OCI-M1 (cell line): ENCODE results near the gene SLC8A1.

Experiments
- DNase-seq: peaks from one replicate; lab custom pipeline; 2025; lab: John Stamatoyannopoulos, UW

SLC8A1 gene

DNA sequence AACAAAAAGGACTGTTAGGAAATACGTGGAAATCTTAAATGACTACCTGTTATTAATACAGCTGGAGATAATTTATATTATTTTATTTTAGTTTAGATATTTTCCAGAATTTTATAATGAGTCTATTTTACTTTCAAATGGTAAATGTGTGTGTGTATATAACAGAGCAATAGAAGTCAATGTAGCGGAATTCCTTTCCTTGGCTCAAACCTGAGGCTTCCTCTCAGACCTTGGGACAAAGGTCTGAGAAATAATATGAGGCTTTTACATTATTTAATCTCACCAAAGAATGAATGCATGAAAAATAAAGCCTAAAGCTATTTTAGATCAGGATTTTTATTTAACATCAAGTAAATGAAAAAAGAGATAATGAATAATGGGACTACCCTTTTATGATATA is 65.7 kb downstream of the SLC8A1 start:
- no peak for DNase-seq

DNA sequence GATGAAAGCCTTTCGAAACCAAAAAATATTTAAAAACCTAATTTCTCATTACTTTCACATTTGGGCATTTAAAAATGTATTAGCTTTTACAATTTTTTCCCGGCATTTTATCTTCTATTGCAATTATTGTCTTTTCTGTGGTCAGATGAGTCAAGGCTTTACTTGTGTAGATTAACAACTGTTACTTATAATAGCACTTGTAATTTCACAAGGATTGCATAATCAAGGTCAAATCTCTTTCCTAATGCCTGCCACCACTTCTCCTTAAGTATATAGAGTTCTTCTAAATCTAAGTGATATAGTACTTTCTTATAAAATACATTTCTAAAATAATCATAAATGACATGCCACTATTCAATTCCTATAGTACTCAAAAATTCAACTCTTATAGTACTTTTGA is 67.2 kb downstream of the SLC8A1 start:
- DNase-seq = peak; percentile 85

DNA sequence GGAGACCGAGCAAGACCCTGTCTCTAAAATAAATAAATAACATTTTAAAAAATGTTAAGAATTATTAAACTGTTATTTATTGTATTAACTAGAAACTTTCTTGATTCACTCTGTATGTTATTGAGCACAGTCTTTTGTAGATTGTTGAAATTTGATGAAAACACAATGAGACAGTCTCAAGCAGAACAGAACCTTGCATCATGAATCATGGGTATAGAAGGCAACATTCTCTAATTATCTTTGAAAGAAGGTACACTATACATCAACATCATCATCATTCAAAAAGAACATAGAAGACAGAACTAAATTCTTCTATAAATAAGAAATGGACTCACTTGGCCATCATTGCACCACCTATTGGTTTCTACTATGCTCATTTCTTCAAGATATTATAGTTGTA is 67.7 kb downstream of the SLC8A1 start:
- DNase-seq = no peak

DNA sequence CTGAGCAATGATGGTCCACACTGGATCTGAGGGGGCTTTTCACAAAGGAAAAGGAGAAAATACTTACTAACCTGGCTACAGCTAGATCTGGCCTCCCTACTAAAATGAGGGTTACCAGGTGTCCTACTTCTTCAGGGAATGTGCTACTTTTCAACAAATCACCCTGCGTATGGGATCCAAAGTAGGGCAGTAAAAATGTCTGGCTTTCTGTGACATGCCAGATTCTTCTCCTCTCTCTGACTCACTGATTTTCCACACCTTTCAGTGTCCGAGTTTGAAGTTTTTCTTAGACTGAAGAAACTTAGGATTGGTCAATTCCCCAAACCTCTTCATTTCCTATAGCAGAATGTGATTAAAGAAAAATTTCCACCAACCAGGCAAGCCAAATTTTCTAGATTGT is 71.2 kb downstream of the SLC8A1 start:
- DNase-seq = no peak

DNA sequence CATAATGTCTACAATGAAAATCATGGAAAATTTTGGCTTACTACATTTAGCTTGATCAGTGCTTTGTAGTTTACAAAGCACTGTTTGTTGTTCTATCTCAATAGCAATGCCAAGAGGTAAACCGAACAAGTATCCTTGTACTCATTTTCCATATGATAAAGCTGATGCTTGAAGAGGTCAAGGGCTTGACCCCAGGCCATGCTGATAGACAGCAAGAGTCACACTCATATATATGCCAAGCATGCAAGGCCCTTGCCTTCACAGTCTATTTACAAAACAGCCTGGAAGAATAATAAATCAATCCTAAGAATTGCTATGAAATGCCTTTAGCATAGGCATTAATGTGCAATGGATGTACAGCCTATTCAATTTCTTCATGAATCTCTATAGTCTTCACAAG is 71.8 kb downstream of the SLC8A1 start:
- no peak for DNase-seq

DNA sequence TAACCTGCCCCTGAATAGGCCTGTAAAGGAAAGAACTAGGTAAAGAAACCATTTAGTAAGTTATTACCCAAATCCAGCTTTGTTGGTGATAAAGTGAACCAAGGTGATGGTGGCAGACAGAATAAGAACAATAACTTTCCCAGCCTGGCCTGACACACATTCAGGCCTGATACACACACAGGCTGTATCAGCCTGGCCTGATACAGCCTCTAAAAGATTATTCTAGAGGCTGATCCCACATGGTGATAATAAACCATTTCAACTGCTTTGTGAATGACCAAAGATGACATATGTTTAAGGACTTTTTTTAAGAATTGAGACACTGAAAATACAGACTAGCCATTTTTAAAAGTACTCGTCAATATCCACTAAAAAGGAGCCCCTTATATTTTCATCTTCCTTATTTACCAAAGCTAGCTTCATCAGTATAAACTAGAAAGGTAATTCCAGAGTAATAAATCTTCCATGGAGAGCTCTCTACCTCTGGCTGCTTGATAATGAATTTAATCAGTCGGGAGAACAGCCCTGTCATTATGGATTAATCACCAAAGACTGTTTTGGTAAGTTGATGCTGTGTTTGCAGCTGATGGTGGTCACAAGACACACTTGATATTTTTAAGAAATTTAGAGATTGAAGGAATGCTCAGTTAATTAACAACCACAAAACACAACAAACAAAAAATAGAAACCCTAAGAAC is 77.2 kb downstream of the SLC8A1 start:
- no peak for DNase-seq

DNA sequence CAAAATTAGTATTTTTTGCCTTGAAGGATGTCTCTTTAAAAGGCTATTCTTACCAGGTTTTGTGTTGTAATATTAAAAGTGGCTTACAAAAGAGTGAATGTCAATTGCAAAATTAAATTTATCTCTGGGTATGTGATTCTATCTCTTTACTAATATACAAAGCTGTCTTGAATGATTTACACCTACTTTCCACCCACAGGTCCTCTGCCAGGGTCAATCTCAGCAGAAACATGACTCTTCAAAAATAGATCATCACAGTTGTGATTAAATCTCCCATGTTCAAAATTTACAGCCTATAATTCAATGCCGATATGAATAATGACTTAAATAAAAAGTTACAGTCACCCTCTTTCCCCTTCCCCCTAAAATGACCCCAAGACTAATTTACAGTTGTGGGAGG is 78.8 kb downstream of the SLC8A1 start:
- no peak for DNase-seq

DNA sequence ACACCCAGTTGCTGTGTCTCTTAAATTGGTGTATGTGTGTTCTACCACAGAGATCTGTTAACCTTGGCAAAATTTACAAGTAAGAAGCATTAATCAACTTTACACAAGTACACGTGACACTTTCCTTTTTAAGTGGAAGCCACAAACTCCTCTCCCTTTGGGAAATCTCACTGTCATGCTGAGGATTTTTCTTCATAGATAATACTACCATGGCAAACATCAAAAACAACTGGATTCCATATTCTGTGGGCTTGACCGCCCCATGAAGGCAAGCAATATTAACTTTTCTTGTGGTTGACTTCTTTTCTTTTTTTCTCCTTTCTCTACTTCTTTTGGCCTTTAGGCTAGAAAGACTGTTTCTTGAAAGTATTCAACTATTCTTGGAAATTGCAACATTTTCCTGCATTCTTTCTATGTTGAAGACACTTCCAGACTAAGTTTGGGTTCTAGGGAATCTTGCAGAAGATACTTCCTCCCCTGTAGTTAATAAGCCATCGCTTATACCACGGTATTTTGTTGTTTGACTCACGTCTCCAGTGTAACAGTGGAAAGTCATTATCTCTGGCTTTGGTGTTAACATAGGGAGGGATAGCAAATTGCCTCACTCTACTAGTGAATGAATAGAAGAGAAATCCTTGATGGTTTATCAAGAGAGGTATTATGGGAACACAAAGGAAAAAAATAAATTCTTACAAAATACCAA is 79.5 kb downstream of the SLC8A1 start:
- DNase-seq = peak; percentile 39

DNA sequence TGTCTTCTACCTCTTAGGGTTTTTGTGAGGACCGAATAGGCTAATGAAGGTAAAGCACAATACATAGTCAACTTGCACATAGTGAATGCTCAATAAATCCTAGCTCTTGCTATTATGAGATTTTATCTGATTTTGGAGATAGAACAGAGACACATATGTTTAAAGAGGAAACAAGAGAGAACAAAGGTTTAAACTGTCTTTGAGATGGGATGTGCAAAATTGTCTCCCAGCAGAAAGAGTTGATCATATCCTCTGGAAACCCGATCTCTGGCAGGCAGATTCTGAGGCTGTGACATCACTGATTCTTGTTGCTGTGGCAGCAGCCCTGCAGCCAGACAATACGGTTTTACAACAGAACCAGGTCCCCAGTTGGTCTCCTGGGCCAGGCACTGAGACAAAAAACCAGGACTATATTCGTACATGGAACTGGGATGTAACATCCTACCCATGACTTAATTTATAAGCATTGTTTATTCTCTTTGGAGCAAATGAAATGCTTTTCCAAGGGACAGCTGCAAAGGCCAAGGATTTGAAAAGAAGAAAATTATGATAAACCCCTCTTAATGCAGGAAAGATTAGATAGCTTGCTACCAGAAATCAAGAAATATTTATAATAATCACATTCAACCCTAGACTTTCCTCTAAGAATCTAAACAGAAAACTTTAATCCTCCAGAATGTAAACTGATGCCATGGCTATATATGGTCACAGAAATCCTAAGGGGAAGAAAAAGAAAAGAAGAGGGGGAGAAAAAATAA is 80.2 kb downstream of the SLC8A1 start:
- peak; percentile 23 for DNase-seq

DNA sequence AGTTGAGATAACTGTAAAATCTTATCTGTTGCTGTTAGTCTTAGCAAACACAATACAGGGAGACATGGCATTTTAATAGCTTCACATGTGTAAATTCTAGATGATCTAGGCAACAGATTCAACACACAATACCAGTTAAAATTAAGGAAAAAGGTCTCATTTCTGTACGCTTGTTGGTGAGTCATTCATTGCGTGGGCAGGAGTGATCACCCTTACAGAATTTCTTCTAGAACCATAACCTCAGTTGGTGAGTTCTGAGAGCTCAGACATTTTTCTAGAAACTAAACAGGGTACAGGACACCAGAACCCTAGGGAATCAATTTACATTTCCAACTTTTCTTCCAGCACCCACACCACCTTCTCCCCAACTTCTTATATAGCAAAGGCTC is 81.9 kb downstream of the SLC8A1 start:
- peak; percentile 43 for DNase-seq

DNA sequence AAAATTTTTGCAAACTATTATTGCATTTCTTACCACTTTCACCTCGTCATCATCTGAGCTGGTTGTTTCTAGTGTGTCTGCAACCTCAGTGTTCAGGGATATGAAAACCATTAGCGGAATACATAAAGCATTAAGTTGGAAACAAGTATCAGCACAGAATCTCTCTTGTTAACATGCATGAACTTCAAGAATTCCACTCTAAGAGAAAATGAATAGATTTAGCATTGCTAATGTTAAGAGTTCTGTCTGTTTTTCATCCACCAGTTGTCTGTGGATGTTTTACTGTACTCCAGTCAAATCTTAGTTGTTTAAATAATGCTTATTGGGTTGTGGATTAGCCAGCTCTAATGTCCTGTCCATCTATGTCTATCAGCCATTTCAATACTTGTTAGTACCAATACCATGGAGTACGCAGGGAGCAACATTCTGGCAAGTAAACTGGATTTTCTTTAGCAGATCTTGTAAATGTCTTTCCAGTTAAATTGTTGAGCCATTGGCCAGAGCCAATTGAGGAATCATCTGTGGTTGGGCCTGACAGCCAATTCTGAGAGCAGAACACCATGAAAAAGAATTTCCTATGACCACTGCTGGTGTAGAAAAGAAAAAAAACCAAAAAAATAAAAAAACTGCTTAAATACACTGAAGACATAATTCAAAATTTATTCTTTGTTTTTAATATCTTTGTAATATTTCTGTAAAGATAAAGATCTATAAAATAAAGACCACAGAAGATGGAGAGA is 82.5 kb downstream of the SLC8A1 start:
- DNase-seq = no peak

DNA sequence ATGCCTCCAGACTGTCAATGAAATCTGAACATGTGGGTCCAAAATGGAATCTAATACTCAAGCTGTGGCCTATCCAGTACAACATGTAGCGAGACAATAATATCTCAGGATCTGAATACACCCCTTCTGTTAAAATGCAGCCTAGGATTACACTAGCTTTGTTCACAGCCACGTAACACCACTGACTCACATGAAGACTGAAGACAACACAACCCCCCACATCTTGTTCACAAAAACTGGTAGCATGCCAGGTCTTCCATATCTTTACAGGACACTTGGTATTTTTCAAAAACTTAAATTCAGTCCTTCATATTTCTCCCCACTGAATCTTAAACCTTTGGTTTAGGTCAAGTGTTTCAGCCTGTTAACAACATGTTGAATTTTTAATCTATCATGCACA is 84.2 kb downstream of the SLC8A1 start:
- peak; percentile 10 for DNase-seq

DNA sequence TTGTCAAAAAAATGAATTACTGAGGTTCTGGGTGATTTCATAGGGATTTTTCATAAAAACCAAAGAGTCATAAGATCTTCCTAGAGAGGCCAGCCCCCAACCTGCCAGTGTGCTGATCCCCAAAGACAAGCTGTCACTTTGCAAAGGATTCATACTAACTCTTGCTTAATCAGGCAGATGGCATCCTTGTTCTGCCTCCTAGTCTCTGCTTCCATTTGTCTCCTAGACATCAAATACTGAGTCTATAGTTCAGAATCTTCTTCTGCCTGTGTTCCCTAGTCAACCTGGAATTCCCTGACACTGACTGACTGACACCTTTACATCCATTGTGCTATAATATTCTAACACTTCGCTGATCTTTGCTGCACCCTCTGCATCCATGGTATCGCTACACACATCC is 84.9 kb downstream of the SLC8A1 start:
- no peak for DNase-seq

DNA sequence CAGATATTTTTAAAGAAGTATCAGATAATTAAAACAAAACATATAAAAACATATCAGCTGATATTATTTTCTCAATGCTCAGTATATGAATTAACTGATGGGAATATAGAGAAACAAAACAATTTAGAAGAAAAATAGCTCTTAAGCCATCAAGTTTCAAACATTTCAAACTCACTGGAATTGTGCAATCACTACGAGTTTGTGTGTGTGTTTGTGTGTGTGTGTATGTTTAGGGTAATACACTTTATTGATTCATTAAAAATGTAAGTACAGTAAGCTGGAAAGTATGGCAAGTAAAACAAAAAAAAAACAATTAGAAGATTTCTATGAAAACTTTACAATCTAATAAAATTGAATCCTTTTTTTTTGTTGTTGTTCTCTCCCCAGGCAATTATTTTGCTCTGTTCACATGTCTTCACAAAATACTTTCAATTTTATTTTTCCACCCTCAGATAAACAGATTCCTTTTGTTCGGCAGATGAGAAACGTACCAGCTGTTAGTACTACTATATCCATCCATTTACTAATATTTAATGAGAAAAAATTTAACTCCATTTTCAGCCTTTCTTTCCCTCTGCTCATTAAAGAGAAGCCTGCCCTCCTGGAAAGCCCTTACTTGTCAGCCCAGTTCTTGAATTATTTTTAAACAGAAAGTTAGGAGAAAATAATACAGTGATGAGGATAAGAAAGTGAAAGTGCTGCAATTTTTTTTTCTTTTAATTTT is 87.6 kb downstream of the SLC8A1 start:
- DNase-seq = peak; percentile 58

DNA sequence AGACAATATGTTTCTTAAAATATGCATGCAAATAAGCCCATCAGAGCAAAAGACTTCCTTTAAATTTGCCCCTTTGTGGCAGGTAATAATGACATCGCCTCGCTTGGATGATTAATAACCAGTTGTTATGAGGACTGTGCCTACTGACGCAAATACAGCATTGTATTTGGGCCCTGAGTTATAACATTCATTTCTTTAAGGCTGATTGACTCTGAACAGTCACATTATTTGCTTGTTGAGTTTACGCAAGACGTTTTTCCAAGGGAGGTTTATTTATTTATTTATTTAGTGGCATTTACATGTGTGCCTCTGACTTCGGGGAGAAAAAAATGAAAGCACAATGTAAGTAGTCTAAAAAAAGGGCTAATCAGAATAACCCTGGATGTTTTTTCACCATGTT is 88.3 kb downstream of the SLC8A1 start:
- no peak for DNase-seq

DNA sequence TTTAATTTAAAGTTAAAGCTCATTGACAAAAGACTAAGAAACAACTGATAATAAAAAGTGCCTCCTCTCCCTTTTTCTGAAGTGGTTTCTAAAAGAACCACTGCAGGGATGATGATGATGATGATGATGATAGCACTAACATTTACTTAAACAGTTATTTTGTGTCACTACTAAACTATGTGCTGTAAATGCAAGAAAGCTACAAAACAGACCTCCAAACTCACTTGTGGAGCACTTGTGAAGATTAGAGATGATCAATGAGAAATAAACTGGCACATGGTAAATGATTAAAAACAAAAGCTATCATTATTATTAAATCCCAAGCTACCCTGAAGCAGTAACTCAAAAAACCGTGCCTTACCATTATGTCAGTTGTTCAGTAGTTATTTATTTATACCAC is 88.7 kb downstream of the SLC8A1 start:
- no peak for DNase-seq

DNA sequence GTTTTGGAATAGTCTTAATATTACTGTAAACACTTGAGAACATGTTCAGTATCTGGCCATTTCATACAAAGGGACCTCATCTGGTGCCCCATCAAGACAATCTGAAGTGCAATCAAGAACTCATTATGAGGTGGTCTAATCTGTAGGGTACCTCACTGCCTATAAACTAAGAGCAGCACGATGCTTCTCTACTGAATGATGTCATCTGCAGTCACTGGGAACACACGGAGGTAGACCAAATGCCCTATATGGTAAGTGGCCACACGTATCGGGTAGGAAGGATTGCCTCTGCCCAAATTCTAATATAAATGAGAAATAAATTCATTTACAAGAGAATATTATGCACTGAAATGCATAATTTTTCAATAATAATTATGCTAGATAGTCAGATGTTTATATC is 90.4 kb downstream of the SLC8A1 start:
- no peak for DNase-seq

DNA sequence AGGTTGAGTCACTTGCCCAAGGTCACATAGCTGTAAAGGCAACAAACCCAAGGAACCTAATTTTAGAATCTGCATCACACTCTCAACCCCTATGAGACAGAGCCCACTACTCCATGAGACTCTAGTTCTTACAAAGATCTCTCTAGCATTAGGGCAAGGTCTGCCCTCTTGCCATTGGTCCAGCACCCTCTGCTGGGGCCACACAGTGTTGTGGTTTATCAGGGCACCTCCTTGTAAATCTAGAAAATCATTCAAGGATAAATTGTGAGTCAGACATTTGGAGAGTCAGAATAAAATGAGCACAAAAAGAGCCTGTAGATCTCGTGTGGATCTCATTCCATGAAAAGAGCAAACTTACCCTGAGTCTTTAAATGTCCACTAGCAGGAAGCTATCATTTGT is 91.2 kb downstream of the SLC8A1 start:
- peak; percentile 34 for DNase-seq

DNA sequence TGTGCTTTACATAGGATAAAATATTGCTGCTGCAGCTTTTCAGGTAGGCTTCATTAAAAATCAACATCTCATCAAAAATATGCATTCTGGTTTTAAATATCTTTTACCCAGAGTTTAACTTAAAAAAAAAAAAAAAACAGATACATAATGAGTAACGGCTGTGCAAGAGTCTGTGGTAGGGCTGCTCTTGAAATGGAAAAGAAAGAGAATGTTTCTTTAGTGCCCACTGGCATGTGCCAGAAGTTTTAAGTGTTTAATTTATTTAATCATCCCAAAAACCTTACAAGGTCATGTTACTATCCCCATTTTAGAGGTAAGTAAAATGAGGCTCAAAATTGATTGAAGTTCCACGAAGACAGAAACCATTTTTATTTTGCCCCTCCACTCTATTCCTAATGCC is 92.1 kb downstream of the SLC8A1 start:
- DNase-seq = no peak

DNA sequence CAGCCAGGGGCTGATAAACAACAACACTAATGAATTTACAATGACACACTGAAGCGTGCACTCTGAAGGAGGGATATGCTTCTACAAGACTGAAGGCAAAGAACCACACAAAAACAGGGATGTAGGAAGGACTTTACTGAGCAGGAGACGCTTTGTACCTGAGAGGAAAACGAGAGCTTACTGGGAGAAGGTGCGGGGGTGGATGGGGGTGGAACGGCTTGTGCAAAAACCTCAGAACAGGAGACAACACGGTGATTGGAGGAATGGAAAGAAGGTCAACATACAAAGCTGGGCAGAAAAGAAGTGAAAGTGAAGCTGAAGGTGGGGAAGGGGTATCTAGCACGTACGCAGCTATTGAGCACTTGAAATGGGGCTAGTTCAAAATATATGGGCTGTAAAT is 93.1 kb downstream of the SLC8A1 start:
- DNase-seq = peak; percentile 16

DNA sequence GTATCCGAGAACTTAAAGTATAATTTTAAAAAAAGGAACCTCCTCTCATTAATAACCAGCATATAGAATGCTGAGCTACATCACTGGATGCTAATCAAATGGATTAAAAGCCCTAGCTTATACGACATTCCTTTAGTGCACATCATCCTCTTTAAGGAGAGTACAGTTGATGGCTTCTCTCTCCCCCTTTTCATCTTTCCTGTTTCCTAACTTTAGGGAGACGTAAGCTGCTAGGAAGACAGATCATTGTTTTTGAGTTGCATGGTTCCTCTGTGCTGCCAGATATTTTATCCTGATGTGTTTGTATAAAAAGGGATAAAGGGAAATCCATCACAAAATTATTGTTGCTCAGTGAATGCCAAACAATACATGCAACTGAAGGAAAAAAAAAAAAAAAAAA is 94.2 kb downstream of the SLC8A1 start:
- DNase-seq = no peak

DNA sequence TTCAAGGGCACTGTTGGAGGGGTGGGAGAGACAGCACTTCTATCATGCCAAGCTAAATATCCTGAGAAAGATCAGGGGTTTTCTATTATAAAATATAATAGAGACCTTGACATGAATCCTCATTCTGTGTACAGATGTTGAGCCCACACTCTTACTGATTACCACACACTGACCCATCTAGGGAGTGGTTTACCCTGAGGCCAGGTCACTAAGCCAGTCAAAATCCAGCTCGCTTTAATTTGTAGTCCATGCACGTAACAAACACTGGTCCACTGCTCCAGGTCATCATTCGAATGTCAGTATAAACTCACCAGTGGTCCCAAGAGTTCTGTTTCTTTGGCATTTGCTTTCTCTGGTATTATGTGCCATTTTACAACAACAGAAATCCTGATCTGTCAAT is 96.4 kb downstream of the SLC8A1 start:
- no peak for DNase-seq
